GM18519 (cell line): Measurements from ENCODE around the gene CFAP43.

ENCODE experiments used
- ATAC-seq: cut with Tn5 transposase; IDR thresholded peaks from one replicate; pipeline ENCODE4 v1.9.1; 2021; ENCODE audit warnings: mild to moderate bottlenecking, moderate library complexity; ENCODE audit not compliant: unreplicated experiment, low FRiP score

CFAP43 gene

DNA sequence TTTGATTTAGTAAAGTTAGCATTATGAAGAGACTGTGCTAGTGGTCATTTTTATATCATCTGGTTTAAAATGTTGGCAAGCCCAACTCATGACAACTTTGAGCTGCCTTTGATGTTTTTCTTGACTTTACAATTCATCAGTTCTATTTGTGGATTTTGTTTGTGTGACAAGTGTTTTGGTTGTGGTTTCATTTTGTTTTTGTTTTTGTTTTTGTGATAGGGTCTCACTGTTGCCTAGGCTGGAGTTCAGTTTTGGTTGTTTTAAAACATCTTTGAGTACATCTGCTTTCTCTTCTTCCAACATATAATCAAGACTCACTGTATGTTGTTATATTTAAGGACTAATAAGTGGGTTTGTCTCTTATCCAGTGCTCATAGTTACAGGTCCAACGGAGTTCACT lies 127.7 kb downstream of the CFAP43 start:
- no peak for ATAC-seq

DNA sequence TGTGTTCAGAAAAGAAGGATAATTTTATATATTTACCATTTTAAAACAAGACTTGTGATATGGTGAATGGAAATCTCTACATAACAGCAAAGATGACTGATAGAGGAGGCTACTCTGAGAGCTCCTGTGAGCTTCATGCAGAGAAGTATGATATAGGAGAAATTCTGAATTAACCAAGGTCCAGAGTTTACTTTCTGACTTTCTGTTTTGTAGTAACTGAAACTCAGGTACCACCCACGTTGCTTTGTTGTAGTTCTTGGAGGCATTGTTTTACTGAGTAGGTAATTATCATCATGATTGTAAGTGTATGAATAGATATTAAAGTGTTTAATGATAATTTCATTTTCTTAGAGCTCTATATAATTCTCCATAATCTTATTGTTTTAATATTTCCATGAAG lies 128.2 kb downstream of the CFAP43 start:
- ATAC-seq = no peak

DNA sequence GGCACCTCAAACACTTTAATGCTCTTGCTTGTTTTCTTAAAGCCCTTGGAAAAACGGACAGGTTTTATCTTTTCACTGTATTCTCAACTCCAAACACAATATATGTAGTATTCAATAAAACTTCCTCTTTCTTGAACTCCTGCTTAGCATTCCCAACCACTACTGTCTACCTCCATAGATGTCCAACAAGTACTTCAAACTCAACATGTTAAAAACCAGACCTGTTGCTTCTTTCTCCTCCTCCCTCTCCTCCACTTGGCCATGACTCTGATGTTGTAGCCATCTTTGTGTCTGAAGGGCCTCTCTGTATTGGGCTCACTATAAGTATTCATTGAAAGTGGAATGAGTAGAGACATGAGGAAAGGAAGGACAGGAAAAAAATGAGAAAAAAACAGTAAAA lies 130.3 kb downstream of the CFAP43 start:
- no peak for ATAC-seq

DNA sequence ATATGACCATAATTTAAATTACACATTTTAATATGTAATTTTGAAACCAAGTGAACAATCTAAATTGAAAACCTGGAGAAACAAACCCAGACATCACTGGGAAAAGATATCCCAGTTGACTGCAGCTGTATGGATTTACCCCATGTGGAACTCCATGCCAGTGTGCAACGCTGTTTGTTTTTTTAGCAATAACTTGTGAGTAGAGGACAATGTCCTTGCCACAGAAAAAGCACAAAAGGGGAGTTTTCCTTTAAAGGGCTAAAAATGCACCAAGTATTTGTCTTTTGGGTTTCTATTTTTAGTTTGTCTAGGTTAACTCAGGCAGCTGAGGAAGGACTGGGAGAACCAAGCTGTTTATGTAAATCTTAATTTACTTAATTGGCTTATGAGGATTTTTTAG lies 131.4 kb downstream of the CFAP43 start:
- ATAC-seq = no peak

DNA sequence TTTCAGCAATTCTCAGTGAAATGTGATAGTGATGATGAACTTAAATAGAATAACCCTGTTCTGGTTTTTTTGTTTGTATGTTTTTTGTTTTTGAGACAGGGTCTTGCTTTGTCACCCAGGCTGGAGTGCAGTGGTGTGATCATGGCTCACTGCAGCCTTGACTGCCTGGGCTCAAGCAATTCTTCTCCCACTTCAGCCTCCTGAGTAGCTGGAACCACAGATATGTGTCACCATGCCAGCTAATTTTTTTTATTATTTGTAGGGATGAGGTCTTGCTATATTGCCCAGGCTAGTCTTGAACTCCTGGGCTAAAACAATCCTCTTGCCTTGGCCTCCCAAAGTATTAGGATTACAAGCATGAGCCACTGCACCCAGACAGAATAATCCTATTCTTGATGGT lies 132.2 kb downstream of the CFAP43 start:
- no peak for ATAC-seq

DNA sequence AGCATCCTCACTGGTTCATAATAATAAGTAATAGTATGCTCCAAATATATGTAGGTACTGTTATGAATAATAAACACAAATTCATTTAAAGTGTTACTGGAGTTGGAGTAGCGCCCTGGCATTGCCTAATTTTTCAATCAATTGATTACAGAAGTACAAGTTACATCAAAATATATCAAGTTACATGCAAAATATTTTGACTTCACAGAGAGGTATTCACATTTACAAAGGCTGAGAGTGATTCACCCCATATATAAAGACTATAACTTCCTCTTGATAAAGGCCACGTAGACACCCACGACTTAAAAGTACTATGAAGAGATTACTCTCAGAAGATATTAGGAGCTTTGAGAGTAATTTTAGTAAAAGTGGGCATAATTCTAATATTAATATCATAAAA lies 132.9 kb downstream of the CFAP43 start:
- ATAC-seq = no peak

DNA sequence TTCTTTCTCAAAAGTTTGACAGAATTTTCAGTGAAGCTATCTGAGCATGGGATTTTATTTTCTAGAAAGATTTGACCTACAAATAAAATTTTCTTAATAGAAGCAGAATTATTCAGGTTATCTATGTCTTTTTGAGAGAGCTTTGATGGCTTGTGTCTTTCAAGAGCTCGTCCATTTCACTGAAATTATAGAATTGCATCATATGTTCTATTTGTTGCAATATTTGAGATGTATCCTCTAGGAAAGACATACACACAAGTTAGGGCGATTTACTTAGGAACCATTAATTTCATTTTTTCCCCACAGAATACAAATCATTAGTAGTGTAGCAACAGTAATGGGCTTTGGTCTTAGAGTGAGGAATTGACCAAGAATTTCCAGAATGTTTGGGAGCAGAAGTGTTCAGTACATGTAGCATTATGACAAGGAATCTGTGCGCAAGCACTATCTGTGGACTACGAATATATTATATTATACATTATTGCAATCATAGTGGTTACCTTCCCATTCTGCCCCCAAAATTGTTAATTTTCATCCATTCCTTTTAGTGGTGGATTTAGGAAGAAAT lies 133.7 kb downstream of the CFAP43 start:
- no peak for ATAC-seq

DNA sequence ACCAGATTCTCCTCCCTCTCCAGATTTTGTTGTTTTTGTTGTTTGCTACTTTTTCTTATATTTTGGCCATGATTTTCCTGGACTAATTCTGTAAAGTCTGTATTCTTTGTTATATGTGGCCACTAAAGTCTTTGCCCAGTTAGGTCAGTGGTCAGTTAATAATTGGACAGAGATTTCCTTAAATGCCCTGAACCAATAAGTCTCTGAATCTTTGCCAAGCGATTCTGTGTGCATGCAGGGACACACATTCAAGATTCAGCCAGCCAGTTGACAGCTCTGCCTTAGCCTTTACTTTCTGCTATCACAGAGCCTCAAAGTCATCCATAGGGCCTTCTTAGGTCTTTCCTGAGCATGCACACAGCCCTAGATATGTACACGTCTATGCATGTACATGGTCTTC lies 135.5 kb downstream of the CFAP43 start:
- ATAC-seq = no peak

DNA sequence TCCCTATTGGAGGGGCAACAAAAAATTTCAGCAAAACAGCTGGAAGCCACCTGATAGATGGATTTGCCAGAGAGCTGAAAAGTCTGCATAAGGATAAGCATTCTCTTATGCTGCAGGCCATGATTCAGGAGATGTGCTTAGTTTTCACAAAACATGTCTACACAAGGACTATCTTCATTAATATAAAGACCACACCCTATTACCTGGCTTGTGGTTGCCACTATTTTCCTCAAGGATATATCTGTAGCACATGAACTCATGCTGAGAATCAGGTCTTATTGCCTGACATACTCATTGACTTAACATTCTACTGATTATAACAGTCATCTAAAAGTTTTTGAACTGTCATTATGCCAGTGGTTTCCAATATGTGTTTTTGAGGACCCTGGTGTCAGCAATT lies 139.4 kb downstream of the CFAP43 start:
- no peak for ATAC-seq

DNA sequence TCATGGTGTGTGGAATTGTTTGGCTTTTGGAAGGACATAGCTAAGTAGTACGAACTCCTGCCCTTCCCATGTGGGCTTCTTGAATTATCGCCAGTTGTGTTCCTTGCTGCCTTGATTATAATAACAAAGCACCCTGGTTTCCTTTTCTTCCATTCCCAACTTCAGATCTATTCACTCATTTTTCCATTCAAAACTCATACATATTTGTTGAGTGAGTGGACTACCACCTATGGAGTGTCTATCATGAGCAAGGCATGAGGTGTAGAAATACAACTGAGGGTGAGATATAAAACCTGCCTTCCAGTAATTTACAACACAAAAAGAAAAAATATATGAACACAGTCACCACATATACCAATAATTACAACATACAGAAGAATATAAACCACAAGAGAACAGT lies 141.6 kb downstream of the CFAP43 start:
- ATAC-seq = no peak

DNA sequence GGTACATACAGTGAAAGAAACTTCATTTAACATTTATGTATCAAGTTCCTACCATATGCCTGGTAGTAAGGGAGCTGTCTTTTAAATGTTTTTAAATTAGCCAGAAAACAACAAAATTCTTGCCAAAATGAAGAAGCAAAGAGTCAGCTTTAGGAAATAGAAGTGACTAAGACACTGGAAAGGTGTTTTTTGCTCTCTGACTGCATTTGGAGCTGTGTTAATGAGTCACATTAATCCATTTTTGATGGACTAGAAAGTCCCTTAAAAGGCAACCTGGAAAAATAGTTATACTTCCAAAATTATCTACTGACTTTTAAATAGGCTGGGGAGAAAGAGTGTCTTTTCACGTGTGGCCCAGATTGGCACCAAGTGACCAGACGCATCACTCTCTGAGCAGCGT lies 142.5 kb downstream of the CFAP43 start:
- ATAC-seq = no peak

DNA sequence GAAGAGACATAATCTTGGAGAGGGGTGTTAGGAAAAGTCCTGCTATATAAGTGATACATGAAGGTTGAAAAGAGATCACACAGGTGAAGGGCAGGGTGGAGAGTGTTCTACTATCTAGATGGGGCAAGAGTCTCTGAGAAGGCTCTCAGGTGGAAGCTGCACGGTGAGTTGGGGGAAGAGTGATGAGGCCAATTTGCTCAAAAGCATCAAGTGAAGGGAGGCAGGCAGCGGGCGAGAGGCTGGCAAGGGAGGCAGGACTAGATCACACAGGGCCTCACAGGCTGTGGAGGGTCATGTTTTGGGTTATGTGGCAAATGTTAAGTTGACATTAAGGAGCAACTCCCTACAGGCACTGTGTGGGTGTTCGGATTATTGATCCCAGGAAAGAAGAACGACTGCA lies 143.9 kb downstream of the CFAP43 start:
- no peak for ATAC-seq

DNA sequence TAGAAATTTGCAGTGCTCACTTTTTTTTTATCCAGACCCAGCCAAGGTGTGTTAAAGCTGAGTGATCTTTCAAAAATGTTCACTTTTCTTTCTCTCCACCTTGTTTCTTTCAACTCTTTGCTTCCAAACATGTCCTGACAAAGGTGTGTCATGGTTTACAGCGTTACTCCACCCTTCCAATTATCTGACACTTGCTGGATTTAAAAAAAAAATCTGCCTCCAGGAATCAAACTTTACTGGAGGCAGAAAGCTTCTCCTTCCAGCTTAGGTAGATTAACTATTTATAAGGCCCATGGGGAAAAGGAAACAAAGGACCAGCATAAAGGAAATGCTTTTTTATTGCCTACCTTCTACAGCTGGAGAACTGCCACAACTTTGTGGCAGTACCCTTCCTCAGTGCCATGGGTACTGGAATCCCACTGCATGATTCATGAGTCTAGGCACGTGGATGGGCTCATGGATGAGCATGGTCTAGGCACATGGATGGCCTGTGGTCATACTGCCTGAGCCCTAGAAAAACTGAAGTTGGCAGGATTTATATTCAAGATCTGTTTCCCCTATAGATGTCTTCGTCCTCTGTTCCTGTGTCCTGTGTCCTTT lies 146.3 kb downstream of the CFAP43 start, which contains the start of gene COL17A1:
Gene COL17A1 (minus strand): TSS at position 80 of the 600 bp plus-strand sequence. CDS start 5,207 bp downstream, outside the sequence.
- ATAC-seq = no peak

DNA sequence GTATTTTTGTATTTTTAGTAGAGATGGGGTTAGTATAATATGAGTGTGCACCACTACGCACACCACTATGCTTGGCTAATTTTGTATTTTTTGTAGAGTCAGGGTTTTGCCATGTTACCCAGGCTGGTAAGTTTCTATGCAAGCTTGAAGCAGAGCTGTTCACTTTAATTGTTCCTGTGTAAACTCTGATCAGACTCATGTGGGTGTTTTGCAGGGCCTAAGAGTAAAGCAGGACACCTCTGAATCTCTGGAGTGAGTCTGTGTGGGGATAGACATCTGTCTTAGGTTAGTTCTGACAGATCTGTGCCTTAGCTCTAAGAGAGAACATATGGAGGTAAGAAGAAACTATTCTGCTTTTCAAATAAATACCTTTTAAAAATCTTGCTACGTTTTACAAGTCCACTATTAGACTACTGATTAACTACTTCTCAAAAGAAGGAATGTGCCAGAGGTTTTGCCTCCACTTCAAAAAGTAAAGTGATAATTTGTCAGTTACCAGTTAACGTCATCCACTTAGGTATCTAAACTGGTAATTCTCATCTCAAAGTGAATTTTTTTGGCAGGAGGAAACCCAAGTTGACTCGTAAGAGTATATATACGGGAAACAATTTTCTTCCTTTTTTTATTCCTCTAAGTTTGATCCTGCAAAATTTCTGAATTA lies 147.6 kb downstream of the CFAP43 start:
- no peak for ATAC-seq

DNA sequence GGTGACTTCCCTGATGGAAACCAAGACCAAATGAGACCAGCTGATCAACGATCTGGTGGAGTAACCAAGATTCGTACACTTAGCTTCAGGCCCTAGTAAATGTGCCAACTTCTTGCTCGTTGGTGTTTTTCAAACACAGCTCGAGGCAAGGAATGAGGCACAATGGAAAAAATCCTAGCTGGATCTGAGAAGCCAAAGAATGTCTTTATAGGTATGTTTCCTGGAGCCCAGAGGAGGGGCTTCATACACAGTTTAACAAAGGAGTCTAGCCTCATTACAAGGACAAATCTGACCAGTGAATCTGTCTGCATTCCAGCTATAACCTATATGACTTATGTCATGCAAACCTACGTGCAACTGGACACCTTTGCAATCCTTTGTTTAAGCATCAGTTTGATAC lies 150.2 kb downstream of the CFAP43 start:
- ATAC-seq = no peak

DNA sequence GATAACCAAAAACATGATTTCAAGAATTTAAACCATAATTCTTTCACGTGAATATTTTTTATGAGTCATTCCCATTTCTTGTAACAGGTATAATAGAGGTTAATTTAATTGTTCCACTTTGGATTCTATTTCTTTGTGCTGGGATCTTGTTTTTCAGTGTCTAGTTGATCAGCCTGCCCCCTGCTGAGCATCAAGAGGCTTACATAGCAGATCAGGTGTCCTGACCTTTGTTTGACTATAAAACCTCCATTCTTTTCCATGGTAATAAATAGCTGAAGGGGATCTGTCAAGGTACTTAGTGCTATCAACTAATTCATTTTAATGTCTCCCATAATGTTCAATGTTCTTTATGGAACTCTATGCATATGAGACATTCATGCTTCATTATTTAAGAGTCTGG lies 151.4 kb downstream of the CFAP43 start:
- ATAC-seq = no peak
